ENCODE measurements around the gene ERLEC1.

- TF ChIP-seq CTCF (conservative IDR thresholded peaks at IDR 0.05 in 1 of 2, IDR thresholded peaks at IDR 0.05 in 1 of 2; ENCODE audit: extremely low read depth in 1 of 2, insufficient read depth in 1 of 2, low read depth in 1 of 2, low read length in 2 of 2), result no peak
- TF ChIP-seq EZH2 (IDR thresholded peaks at IDR 0.05; ENCODE audit: borderline replicate concordance, low read length), result no peak
These were observed 61.2 kb downstream of the ERLEC1 start for GRCh38 chr2:53848062-53848461.

All from mammary epithelial cell (primary cell).